Caki2 (cell line): ENCODE measurements around the gene FTO. TPM values are rescaled to one million over a fixed set of nuclear protein-coding genes. Genes with fewer than 3 reads are reported as not detected.

Source experiments
- DNase-seq: peaks from one replicate; pipeline ENCODE4 v3.0.0-alpha.2; 2015; ENCODE audit warnings: low read depth
- in situ Hi-C: cut with HindIII; loops from 2 replicates; pipeline ENCODE4 v1.10.0; 2016; ENCODE audit warnings: low sequenced_read_pairs, low pct_unique_long_range_greater_than_20kb, mixed read lengths
- total RNA-seq: library from RNA; depleted of rRNA; stranded (reverse); fragments of >200 nt; shearing (Covaris generic); gene quantifications from 2 replicates; pipeline ENCODE4 v1.2.3, GENCODE V29; 2014; ENCODE audit warnings: low replicate concordance

Gene FTO
- total RNA-seq, 1 experiment from 2014 or later, result 45.9 TPM

- in situ Hi-C loops, result no loop called here
- no peak for DNase-seq
These were observed 452.4 kb downstream of the FTO start for GRCh38 chr16:54156349-54156748.

- in situ Hi-C loops, result no loop called here
- DNase-seq, result no peak
These were observed 455.0 kb downstream of the FTO start for GRCh38 chr16:54158986-54159385.

GRCh38 chr16:54159490-54160080 lies 455.6 kb downstream of the FTO start:
- in situ Hi-C loops, result no loop called here
- no peak for DNase-seq

GRCh38 chr16:54160252-54160860 lies 456.4 kb downstream of the FTO start:
- DNase-seq, result no peak
- in situ Hi-C loops, result no loop called here

GRCh38 chr16:54160939-54161897 lies 457.3 kb downstream of the FTO start:
- in situ Hi-C loops, result no loop called here
- no peak for DNase-seq

DNA sequence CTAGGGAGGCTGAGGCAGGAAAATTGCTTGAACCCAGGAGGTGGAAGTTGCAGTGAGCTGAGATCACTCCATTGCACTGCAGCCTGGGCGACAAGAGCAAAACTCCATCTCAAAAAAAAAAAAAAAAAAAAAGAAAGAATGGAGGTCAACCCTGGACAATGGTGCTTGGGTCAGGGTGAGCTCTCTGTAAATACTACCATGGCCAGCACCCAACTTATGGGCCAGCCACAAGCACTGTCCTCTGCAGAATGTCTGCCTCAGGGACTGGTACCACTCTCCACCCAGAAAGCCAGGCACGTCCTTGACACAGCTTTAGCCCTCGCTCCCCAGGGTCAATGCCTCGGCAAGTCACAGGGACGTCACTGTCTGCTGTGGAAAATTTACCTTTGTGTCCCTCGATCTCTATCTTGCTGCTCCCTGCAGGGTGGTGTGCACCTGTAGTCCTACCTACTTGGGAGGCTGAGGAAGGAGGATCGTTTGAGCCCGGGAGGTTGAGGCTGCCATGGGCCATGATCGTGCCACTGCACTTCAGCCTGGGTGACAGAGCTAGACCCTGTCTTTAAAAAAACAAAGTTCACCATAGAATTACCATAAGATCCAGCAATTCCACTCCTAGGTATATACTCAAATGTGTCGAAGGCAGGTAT lies 459.4 kb downstream of the FTO start:
- in situ Hi-C loops, result no loop called here
- no peak for DNase-seq

- DNase-seq, result no peak
- in situ Hi-C loops, result no loop called here
These were observed 460.8 kb downstream of the FTO start for GRCh38 chr16:54164789-54165173.

GRCh38 chr16:54165174-54165911 lies 461.4 kb downstream of the FTO start:
- DNase-seq, result no peak
- in situ Hi-C loops, result no loop called here

DNA sequence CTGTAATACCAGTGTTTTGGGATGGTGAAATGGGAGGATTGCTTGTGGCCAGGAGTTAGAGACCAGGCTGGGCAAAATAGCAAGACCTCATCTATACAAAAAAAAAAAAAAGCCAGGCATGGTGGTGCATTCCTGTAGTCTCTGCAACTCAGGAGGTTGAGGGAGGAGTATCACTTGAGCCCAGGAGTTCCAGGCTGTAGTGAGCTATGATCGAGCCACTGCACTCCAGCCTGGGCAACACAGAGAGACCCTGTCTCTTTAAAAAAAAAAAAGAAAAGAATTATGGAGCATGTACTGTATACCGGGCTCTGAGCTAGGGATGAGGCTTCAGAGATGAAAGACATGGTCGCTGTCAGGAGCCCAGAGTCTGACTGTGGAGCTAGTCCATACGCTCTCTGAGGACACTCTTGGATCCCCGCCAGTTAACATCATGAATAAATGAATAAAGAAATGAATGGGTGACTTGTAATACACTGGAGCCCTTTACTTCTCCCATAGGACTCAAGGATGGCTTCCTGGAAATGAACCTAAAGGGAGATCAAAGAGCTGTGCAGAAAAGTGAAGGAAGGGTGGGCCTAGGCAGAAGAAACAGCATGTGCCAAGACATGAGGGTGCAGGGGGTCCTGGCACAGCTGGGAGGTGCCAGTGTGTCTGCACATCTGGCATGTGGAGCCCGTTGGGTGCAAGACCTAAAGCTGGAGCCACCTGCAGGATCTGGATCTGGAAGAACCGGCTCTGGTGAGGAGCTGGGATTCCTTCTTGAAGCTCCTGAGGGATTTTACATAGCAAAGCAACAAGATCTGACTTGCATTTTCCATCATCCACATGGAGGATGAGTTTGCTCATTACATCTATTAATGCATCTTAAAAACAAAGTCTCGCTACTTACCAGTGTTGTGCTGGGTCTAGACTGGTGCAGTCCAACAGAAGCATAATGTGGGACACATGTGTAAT lies 462.2 kb downstream of the FTO start:
- DNase-seq, result no peak
- in situ Hi-C loops, result no loop called here

DNA sequence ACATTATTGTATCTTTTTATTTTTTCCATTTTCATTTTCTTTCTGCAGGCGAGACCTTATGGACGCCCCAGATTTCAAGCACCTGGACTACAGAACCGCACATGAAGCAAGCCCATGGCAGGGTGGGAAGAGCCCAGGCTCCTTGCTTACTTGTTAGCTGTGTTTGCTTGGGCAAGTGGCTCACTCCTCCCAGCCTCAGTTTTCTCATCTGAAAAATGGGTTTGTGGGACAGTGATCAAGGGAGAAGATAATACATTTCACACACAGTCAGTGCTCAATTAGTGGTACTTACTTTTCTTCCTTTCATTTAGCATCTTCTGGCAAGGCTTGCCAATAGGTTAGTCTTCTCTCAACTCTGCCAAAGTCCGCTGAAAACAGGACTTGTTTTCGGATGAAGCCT lies 465.2 kb downstream of the FTO start:
- in situ Hi-C loops, result no loop called here
- no peak for DNase-seq

GRCh38 chr16:54171626-54172537 lies 467.9 kb downstream of the FTO start:
- peak; percentile 7 for DNase-seq
- in situ Hi-C loops, result no loop called here

- in situ Hi-C loops, result no loop called here
- no peak for DNase-seq
These were observed 469.5 kb downstream of the FTO start for GRCh38 chr16:54173490-54173889.

DNA sequence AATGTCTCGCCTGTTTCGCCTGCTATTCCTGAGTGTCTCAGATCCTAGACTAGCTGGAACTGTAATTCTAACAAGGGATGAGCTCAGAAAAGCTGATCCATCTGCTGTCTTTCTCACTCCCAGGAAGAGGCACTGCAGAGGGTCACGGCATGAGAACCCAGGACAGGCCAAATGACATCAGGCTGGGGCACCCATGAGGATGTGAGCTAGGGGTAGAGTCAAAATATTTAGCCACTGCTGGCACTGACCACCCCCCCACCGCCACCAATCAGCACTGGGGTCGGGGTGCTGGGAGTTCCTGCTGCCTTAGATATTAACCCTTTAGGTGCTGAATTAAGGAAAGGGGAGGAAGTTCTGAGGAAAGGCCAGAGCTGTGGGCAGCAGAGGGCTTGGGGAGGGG lies 470.2 kb downstream of the FTO start:
- in situ Hi-C loops, result no loop called here
- no peak for DNase-seq

DNA sequence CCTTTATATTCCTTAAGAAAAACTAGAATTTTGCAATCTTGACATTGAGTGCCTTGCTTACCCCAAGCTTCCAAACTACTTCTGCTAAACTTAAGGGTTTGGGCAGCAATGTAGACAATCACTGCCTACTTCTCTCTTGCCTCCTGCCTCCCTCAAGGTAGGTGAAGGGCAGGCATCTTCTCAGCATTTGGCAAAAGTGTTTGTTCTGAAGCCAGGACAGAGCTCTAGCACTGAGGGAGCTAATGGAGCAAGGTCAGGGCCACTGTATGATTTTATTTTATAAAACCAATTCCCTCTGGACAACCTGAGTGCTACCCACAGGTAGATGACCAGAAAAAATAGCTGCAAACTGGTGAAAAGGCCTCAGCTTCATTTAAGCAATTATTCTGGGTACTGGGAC lies 470.8 kb downstream of the FTO start:
- in situ Hi-C loops, result no loop called here
- no peak for DNase-seq

GRCh38 chr16:54175169-54175551 lies 471.2 kb downstream of the FTO start:
- DNase-seq, result no peak
- in situ Hi-C loops, result no loop called here

- DNase-seq, result no peak
- in situ Hi-C loops, result no loop called here
These were observed 471.8 kb downstream of the FTO start for GRCh38 chr16:54175552-54176375.
